AG10803 (cell line): Measurements from ENCODE around the gene POLD2.

Experiments used
- DNase-seq: peaks from one replicate; pipeline ENCODE4 v3.0.0; 2010; ENCODE audit warnings: low read depth
- H3K4me3 ChIP-seq: 2 replicates; pipeline ENCODE4 v1.5.1; 2011; ENCODE audit warnings: mild to moderate bottlenecking, low read length, control low read depth
- TF ChIP-seq, protein P1 (sequence below): conservative IDR thresholded peaks from 2 replicates; pipeline ENCODE4 v1.5.1; 2011; ENCODE audit warnings: mild to moderate bottlenecking, low read length, control low read depth, inconsistent platforms

Gene POLD2

DNA sequence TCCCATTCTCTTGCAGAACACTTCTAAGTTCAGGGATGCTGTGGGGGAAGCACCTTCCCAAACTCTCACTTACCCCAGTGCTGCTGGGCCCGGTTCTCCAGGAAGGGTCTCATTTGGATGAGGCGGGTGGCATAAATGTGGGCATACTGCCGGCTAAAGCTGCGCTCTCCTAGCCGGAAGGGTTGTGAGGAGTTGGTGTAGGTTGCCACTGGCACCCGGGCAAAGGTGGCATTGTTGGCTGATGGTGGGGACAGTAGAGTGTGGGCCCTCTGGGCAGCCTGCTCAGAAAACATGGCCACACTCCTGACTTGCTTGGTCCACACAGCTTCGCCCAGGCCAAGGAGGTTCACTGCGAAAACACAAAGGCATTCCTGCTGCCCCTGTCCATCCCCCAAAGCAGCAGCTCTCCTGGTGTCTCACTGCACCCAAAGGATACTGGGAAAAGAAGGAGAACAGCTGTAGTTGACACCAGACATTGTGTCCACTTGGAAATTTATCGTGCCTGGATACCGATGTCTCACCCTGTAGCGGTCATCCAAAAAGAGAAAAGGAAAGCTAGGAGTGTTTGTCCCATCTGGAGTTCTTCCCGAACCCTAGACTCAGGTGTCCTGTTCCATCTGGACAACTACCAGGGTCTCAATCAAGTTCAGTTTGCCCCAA lies 1.5 kb downstream of the POLD2 start:
- DNase-seq, result no peak
- TF ChIP-seq, protein P1, sequence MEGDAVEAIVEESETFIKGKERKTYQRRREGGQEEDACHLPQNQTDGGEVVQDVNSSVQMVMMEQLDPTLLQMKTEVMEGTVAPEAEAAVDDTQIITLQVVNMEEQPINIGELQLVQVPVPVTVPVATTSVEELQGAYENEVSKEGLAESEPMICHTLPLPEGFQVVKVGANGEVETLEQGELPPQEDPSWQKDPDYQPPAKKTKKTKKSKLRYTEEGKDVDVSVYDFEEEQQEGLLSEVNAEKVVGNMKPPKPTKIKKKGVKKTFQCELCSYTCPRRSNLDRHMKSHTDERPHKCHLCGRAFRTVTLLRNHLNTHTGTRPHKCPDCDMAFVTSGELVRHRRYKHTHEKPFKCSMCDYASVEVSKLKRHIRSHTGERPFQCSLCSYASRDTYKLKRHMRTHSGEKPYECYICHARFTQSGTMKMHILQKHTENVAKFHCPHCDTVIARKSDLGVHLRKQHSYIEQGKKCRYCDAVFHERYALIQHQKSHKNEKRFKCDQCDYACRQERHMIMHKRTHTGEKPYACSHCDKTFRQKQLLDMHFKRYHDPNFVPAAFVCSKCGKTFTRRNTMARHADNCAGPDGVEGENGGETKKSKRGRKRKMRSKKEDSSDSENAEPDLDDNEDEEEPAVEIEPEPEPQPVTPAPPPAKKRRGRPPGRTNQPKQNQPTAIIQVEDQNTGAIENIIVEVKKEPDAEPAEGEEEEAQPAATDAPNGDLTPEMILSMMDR, result no peak
- H3K4me3 ChIP-seq, result peak overlapping the region; percentile 66; the same call in 1 of the 2 replicates

DNA sequence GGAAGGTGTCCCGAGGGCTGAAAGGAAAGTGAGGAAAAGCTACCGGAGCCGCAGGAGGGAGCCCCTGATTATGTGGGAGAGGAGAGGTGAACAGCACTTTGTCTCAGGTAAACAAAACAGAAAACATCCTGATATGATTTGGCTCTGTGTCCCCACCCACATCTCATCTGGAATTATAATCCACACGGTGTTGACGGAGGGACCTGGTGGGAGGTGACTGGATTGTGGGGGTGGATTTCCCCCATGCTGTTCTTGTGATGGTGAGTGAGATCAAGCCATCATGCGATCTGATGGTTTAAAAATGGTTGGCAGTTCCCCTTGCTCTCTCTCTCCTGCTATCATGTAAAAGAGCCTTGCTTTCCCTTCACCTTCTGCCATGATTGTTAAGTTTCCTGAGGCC lies 3.0 kb downstream of the POLD2 start:
- H3K4me3 ChIP-seq, result no peak overlapping the region
- TF ChIP-seq, protein P1, result no peak
- DNase-seq, result no peak

DNA sequence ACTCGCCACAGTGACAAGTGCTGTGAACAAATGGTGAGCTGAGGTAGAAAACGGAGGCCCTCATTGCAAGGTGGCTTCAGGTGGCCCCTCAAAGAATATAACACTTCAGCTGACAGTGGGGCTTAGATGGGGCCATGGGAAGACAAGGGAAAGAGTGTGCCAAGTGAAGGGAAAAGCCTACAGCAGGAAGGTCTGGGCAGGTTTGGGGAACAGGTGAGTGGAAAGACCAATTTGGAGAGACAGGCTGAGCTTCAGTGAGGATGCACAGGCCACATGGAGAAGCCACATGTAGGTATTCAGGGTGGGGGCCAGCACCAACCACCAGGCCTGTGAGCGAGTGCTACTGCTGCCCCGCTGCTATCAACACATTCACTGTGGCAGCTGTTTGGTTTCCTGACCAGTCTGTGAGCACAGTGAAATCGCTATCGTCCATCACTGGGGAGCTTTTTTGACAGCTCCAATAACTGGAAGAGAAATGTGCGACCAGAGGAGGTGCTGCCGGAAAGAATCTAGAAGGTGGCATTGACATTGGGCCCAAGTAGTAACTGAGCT lies 3.4 kb downstream of the POLD2 start:
- TF ChIP-seq, protein P1, result no peak
- DNase-seq, result no peak
- no peak overlapping the region for H3K4me3 ChIP-seq

DNA sequence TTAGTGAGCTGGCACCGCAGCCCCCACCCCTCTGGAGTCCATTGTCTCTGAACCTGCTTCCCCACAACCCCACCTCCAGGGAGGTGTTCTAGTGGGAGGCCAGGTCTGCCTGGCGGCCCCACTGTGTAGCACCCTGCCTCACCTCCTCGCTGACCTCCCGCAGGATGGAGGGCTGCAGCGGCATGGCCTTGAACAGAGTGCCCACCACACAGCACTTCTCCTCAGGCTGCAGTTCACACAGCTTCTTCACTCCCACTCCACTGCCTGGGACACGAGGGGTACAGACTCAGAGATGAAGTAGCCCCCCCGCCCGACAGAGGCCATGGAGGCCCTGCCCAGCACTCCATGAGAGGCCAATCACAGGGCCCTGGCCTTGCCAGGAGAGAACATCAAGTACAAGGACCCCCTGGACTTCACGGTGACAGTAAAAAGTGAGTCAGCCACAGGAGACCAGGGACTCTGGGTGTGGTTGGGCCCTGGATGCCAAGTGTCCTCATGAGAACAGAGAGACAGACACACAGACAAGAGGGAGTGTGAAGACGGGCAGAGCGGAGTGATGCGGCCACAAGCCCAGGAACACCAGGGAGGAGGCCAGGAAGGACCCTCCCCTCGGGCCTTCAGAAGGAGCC lies 5.4 kb downstream of the POLD2 start:
- TF ChIP-seq, protein P1, result no peak
- DNase-seq, result no peak
- no peak overlapping the region for H3K4me3 ChIP-seq

DNA sequence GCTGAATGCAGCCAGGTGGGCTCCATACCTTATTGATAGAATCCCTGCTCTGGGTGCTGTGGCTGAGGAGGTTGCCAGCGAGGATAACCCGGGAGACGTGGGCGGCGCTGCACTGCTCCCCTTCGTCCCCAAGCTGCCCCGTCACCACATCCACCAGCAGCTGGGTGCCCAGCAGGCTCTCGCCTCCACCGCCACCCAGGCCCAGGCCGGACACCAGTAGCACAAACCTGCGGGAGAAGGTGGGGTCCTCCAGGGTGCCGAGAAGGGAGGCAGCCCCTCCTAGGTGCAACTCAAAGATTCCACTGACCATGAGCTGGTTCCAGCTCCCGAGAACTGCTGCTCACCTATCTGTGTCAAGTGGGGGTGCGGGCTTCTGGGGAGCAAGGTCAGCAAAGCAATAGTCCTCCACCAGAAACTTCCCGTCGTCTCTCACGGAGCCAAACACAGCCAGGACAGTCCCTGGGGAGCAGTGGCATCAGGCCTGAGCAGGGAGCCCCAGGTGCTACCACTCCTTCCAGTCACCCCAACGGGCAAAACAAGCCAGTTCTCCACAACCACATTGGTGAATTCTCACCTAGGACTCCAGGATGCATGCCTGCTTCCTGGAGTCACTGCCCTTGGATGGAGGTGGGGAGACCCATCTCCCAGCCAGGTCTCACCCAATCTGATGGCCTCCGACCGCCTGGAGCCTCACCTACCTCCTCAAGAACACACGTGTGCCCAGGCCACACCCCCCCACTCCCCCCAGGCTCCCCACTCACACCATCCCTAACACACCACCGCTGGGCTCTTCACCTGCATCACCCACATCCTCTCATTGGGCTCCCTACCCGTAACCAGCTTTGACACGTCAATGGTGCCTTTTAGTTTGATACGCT lies 6.3 kb downstream of the POLD2 start:
- DNase-seq, result no peak
- TF ChIP-seq, protein P1, result no peak
- H3K4me3 ChIP-seq, result no peak overlapping the region

DNA sequence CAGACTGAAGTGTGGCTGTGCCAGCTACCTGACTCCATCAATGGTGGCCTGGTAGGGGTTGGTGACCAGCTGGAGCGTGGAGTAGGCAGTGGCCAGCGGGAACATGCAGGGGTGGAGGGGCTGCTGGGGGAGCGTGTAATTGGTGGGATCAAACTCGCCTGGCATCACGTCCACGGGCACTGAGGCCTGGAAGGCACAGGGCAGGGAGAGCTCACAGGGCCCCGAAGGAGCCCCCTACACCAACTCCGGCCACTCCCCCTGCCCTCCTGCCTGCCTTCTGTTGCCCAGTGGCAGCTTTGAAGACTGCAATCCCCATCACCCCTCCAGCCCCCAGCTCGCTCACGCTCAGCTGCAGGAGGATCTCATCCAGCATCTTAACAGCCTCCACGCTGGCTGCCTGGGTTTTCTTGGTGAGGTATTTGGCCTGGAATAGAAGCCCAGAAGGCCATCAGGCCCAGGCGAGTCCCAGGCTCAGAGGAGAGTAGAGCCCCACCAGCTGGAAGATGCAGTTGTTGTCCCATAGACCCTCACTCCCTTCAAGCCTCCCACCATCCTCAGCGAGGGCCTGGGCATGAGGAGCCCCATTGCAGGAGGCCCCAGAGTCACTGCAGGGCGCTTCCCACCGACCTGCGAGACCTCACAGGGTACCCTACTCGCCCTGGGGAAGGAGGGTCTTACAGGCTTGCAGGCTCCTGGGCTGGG lies 7.1 kb downstream of the POLD2 start:
- TF ChIP-seq, protein P1, result no peak
- no peak overlapping the region for H3K4me3 ChIP-seq
- no peak for DNase-seq
